Neural progenitor cell (in vitro differentiated cells): ENCODE data around the gene SIGLEC9.

Experiments
- CTCF ChIP-seq: fragments of 200-600 bp; sonication (generic); IDR thresholded peaks from 2 replicates; pipeline ENCODE4 v1.5.1; 2017; ENCODE audit warnings: antibody characterized with exemption, mild to moderate bottlenecking
- EZH2 ChIP-seq: fragments of 200-600 bp; sonication (generic); IDR thresholded peaks from 2 replicates; pipeline ENCODE4 v1.6.1; 2017; ENCODE audit warnings: antibody characterized with exemption, mild to moderate bottlenecking, moderate library complexity

DNA sequence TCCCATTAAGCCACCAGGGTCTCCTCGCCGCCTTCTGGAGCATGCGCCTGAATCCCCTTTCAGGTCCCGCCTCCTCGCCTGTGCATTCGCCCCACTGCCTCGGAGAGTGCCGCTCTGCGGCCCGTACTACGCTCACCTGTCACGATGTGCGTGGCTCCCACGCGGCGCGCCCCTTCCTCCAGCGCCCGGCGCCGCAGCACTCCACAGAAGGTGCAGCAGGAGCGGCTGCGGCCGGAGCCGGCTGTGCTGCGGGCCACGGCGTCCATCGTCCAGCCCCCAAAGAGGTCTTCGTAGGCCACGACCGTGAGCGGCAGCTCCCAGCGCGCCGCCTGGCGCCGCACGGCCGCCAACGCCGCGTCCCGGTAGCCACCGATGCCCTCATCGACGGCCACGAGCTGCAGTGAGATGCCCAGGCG lies 20.8 kb upstream of the SIGLEC9 start:
- TF ChIP-seq EZH2, result no peak
- no peak for TF ChIP-seq CTCF
